NB4 (cell line): ENCODE data around the gene TRIM32.

ENCODE experiments used
- CTCF ChIP-seq: IDR thresholded peaks from one replicate; pipeline ENCODE4 v1.5.1; 2012; ENCODE audit warnings: low read depth, low read length
- POLR2A ChIP-seq: IDR thresholded peaks from 2 replicates; pipeline ENCODE4 v1.6.1; 2011; ENCODE audit warnings: mild to moderate bottlenecking; ENCODE audit not compliant: insufficient read length; ENCODE audit errors: extremely low read depth

- TF ChIP-seq POLR2A (no peak), CTCF (no peak)
These were observed 422 bp upstream of the TRIM32 start for GRCh38 chr9:116686693-116687073.
